HL-60 (cell line): ENCODE data around the gene WDR1.

Source experiments
- DNase-seq, 2 experiments: peaks; one replicate each; pipeline ENCODE4 v3.0.0-alpha.2; 2010 to 2020; ENCODE audit warnings: low read depth in 1 of 2, low spot score in 1 of 2
- H3K27ac ChIP-seq: fragments of 250-450 bp; sonication (Bioruptor Pico); replicated peaks from 2 replicates; pipeline ENCODE4 v1.5.1; 2020; ENCODE audit warnings: mild to moderate bottlenecking, moderate library complexity
- H3K27me3 ChIP-seq: fragments of 250-450 bp; sonication (Bioruptor Pico); 2 replicates; pipeline ENCODE4 v1.5.1; 2021; ENCODE audit warnings: mild to moderate bottlenecking, moderate library complexity; ENCODE audit not compliant: insufficient read depth, poor library complexity, severe bottlenecking
- H3K4me3 ChIP-seq: replicated peaks from 2 replicates; pipeline ENCODE4 v1.5.1; 2011; ENCODE audit warnings: mild to moderate bottlenecking, control low read depth, low read length; ENCODE audit not compliant: insufficient read depth
- GABPA ChIP-seq: IDR thresholded peaks from 2 replicates; pipeline ENCODE4 v1.6.1; 2012; ENCODE audit warnings: low read depth
- POLR2AphosphoS5 ChIP-seq: IDR thresholded peaks from 2 replicates; pipeline ENCODE4 v1.6.1; 2012; ENCODE audit warnings: low read depth
- SPI1 ChIP-seq: IDR thresholded peaks from 2 replicates; pipeline ENCODE4 v1.6.1; 2012; ENCODE audit warnings: low read depth, mild to moderate bottlenecking, borderline replicate concordance
- TF ChIP-seq, protein P1 (sequence below): IDR thresholded peaks from 2 replicates; pipeline ENCODE4 v1.6.1; 2012; ENCODE audit warnings: low read depth; ENCODE audit not compliant: insufficient replicate concordance
- TF ChIP-seq, protein P2 (sequence below): IDR thresholded peaks from one replicate; pipeline ENCODE4 v1.5.1; 2011; ENCODE audit warnings: low read length, control low read depth, inconsistent platforms; ENCODE audit not compliant: insufficient read depth

The WDR1 gene

DNA sequence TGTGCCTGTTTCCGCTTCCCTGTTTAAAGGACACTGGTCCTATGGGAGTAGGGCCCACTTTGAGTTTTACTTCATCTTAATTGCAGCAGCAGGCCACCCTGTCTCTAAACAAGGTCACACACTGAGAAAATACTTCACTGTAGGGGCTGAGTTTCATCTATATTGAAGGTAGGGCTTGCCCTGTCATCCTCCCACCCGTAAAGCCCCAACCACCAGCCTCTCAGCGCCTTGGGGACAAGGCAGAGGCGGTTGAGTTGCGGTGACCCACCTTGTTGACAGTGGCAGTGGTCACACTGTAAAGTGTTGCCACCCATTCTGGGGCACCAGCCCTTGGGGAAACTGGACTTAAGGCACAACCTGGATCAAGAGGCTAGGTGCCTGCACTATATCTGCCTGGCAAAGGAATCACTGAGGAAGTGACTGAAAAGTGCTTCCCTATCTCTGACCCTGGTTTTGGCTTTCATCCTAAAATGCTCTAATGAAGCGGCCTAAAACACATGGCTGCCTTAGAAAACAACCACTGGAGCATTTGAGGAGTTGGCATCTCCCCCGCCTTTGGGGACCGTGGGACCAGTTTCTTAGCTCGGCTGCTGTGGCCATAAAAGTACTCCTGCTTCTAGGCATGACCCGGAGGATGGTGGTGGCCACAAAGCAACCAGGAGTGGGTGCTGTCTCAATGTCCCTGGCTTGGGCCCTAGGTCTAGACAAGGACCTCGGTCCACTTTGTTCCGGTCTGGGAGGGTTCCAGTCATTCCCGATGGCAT lies 7.8 kb upstream of the WDR1 start:
- peak; percentile 34; the same call in 1 of the 2 replicates for TF ChIP-seq SPI1
- TF ChIP-seq, protein P1, sequence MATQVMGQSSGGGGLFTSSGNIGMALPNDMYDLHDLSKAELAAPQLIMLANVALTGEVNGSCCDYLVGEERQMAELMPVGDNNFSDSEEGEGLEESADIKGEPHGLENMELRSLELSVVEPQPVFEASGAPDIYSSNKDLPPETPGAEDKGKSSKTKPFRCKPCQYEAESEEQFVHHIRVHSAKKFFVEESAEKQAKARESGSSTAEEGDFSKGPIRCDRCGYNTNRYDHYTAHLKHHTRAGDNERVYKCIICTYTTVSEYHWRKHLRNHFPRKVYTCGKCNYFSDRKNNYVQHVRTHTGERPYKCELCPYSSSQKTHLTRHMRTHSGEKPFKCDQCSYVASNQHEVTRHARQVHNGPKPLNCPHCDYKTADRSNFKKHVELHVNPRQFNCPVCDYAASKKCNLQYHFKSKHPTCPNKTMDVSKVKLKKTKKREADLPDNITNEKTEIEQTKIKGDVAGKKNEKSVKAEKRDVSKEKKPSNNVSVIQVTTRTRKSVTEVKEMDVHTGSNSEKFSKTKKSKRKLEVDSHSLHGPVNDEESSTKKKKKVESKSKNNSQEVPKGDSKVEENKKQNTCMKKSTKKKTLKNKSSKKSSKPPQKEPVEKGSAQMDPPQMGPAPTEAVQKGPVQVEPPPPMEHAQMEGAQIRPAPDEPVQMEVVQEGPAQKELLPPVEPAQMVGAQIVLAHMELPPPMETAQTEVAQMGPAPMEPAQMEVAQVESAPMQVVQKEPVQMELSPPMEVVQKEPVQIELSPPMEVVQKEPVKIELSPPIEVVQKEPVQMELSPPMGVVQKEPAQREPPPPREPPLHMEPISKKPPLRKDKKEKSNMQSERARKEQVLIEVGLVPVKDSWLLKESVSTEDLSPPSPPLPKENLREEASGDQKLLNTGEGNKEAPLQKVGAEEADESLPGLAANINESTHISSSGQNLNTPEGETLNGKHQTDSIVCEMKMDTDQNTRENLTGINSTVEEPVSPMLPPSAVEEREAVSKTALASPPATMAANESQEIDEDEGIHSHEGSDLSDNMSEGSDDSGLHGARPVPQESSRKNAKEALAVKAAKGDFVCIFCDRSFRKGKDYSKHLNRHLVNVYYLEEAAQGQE, result no peak
- Histone ChIP-seq H3K27ac (no peak overlapping the region), H3K4me3 (no peak overlapping the region), H3K27me3 (no peaks in the 10 kb centered on the region)
- no peak for DNase-seq

DNA sequence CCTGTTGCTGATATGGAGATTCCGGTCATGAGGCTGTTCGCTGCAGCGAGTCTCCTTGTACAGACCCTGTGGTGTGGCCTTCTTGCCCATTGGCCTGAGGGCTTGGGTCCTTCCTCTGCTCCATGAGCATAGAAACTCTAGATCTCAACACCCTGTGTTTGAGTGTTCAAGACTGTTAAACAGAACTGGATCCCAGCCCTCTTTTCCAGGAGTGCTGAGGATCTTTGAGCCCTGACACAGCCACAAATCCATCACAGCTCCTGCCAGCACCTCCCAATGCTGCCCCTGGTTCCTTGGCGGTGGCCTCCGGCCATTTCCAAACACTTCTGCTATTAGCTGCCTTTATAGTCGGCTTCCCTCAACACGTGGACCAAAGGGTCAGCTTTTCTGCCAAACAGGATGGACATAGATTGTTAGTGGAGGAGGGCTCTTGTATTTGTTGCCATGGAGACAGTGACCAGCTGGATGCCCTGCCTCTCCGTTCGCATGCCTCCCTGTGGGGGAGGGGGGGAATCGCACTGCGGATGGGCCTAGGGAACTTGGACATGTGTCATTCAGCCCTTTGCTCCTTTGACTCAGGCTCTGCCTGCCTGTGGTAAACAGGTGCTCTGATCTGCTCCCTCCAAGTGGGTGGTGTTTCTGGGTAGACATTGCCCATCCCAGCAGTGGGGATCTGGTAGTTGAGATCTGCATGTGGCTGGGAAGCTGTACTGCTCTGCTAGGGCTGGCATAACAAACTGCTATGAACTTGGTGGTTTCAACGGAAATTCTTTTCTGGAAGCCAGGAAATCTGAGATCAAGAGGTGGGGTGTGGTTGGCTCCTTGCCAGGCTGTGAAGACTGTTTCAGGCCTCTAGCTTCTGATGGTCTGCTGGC lies 6.9 kb upstream of the WDR1 start:
- TF ChIP-seq, protein P1, result no peak
- no peak for TF ChIP-seq SPI1
- TF ChIP-seq GABPA, result no peak
- TF ChIP-seq POLR2AphosphoS5, result no peak
- TF ChIP-seq, protein P2, sequence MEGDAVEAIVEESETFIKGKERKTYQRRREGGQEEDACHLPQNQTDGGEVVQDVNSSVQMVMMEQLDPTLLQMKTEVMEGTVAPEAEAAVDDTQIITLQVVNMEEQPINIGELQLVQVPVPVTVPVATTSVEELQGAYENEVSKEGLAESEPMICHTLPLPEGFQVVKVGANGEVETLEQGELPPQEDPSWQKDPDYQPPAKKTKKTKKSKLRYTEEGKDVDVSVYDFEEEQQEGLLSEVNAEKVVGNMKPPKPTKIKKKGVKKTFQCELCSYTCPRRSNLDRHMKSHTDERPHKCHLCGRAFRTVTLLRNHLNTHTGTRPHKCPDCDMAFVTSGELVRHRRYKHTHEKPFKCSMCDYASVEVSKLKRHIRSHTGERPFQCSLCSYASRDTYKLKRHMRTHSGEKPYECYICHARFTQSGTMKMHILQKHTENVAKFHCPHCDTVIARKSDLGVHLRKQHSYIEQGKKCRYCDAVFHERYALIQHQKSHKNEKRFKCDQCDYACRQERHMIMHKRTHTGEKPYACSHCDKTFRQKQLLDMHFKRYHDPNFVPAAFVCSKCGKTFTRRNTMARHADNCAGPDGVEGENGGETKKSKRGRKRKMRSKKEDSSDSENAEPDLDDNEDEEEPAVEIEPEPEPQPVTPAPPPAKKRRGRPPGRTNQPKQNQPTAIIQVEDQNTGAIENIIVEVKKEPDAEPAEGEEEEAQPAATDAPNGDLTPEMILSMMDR, result no peak
- no peak overlapping the region for H3K27ac ChIP-seq
- no peak overlapping the region for H3K4me3 ChIP-seq
- no peak for DNase-seq
- H3K27me3 ChIP-seq, result no peaks in the 10 kb centered on the region

DNA sequence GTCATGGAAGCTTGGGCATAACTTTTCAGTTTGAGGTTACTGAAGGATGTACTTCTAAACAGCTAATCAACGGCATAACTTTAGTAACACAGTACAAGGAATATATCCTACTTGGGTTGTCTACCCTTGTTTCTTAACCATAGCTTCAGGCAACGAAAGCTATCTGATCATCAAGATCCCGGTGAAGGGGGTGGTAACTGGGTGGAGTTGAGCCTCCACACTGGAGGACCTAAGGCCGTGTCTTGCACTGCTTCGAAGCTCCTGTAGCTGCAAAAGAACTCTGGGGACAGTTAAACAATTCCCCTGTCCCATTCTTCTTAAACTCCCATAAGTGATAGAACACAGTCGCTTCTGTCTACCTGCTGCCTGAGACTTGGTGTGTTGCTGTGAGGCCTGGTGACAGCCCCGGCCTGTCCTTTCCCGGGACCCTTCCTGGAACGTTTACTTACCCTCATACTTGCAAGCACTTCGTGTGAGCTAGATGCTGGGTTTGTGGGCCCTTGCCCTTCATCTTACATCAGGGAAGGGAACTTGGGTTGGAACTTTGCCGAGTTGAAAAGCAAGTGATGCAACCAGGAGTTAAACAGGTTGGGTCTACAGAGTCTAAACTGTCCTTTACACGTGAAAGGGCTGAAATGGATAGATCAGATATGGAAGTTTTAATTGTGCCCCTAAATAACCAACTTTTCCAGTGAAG lies 5.8 kb upstream of the WDR1 start:
- TF ChIP-seq, protein P2, result no peak
- TF ChIP-seq SPI1, result no peak
- no peak for TF ChIP-seq POLR2AphosphoS5
- TF ChIP-seq, protein P1, result no peak
- TF ChIP-seq GABPA, result no peak
- Histone ChIP-seq H3K4me3 (no peak overlapping the region), H3K27me3 (no peaks in the 10 kb centered on the region), H3K27ac (no peak overlapping the region)
- DNase-seq, result no peak
